ENCODE results near the gene MTFR2.

MTFR2 gene

DNA sequence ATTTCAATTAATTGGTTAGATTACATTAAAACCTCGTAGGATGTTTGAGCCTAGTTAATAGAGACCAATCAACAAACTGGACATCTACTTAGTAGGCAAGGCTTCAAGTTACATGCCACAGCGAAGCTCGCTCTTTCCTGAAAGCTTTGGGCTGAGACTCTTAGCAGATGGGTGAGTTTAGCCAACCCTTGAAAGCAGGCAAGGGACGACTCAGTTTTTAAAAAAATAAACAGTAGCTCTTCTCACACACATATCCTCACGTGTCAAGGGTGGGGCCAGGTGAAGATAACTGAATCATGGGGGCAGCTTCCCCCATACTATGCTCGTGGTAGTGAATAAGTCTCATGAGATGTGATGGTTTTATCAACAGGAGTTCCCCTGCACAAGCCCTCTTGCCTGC, 775 bp downstream of the MTFR2 start:
- peak overlapping the region; percentile 96 for H3K4me3 ChIP-seq (ENCODE audit: low read depth, low read length)
- ChIA-PET POLR2A (interaction anchor here (1.7 kb wide), 1 partner anchor 751 kb away, joined by 5 read pairs; no protein-coding TSS in a partner anchor), CTCF (interaction anchor here (0.9 kb wide), 1 partner anchor 23 kb away, joined by 3 read pairs; no protein-coding TSS in a partner anchor)
- no peak for DNase-seq (ENCODE audit: low read depth, low spot score)
- TF ChIP-seq, protein P1, sequence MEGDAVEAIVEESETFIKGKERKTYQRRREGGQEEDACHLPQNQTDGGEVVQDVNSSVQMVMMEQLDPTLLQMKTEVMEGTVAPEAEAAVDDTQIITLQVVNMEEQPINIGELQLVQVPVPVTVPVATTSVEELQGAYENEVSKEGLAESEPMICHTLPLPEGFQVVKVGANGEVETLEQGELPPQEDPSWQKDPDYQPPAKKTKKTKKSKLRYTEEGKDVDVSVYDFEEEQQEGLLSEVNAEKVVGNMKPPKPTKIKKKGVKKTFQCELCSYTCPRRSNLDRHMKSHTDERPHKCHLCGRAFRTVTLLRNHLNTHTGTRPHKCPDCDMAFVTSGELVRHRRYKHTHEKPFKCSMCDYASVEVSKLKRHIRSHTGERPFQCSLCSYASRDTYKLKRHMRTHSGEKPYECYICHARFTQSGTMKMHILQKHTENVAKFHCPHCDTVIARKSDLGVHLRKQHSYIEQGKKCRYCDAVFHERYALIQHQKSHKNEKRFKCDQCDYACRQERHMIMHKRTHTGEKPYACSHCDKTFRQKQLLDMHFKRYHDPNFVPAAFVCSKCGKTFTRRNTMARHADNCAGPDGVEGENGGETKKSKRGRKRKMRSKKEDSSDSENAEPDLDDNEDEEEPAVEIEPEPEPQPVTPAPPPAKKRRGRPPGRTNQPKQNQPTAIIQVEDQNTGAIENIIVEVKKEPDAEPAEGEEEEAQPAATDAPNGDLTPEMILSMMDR (IDR thresholded peaks at IDR 0.05; ENCODE audit: insufficient read depth, low read length, missing control alignments): no peak

DNA sequence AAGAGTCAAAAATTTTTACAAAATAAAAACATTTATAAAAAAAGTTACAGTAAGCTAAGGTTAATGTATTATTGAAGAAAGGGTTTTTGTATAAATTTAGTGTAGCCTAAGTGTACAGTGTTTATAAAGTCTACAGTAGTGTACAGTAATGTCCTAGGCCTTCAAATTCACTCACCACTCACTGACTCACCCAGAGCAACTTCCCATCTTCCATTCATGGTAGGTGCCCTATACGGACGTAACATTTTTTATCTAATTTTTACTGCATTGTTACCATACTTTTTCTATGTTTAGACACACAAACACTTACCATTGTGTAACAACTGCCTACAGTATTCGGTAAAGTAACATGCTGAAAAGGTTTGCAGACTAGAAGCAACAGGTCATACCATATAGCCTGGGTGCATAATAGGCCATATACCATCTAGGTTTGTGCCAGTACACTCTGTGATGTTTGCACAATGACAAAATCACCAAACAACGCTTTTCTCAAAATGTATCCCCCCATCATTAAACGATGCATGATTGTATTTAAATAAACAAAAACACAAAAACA, 6.0 kb downstream of the MTFR2 start:
- H3K4me3 ChIP-seq (ENCODE audit: low read depth, low read length): no peak overlapping the region
- POLR2A ChIA-PET: no interaction called here
- CTCF ChIA-PET: interaction anchor here (0.6 to 1.5 kb wide), 4 partner anchors 10 to 738 kb away, joined by 3 to 10 read pairs (median 4); no protein-coding TSS in a partner anchor
- DNase-seq (ENCODE audit: low read depth, low spot score): peak; percentile 46
- TF ChIP-seq, protein P1 (IDR thresholded peaks at IDR 0.05; ENCODE audit: insufficient read depth, low read length, missing control alignments): no peak

DNA sequence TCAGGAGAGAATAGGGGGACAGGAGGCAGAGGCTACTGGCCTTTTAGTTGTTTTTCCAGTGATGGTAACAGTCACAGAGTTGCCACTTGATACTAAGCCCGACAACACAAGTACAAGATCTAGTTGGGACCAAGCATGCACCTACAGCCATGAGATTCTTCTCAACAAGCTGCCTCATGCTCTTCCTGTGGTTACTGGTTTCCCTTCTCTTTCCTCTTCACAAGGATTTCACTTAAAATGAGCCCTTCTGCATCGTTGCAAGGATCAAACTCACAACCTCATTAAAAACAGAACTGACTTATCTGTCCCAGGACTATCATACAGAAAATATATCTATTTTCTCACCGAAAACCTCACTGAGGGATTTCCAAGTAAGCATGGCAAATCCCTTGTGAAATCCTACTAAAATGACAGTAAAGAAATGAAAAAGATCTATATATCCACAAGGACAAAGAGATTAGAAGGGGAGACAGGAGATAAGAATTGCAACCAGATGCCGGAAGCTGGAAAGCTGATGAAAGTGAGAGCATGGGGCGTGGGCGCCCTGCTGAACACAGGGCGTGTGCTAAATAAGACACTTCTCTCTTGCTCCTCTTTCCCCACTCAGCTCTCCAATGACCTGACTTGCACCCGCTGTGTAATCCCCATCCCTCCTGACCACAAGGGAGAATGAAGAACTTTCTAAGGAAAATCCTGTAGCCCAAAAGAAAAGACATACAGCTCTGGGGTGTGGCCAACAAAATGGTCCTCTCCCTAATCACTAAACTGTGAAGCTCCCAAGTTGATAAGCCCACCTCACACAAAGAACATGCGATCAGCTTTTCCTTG, 13.4 kb downstream of the MTFR2 start:
- ChIA-PET POLR2A (no interaction called here), CTCF (interaction anchor here (0.6 to 8.6 kb wide), 2 partner anchors 10 to 784 kb away, joined by 3 to 77 read pairs; no protein-coding TSS in a partner anchor)
- H3K4me3 ChIP-seq (ENCODE audit: low read depth, low read length): no peak overlapping the region
- no peak for DNase-seq (ENCODE audit: low read depth, low spot score)
- TF ChIP-seq, protein P1 (IDR thresholded peaks at IDR 0.05; ENCODE audit: insufficient read depth, low read length, missing control alignments): no peak

DNA sequence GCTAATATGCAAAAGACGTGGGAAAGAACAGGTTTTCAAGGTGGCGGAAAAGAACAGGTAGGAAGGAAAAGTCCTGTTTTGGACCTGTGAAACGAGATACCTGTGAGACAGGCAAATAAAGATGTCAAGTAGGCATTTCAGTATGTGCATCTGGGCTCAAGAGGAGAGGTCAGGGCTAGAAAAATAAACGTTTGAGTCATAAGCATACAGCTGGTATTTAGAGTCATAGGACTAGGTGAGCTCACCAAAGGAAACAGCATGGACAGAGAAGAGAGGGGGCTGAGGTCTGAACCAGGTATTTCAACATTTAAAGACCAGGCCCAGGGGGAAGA, 14.9 kb downstream of the MTFR2 start:
- no peak for DNase-seq (ENCODE audit: low read depth, low spot score)
- ChIA-PET POLR2A (interaction anchor here (0.7 kb wide), 1 partner anchor 737 kb away, joined by 3 read pairs; no protein-coding TSS in a partner anchor), CTCF (interaction anchor here (1.6 to 8.6 kb wide), 3 partner anchors 8 to 729 kb away, joined by 7 to 77 read pairs (median 10); no protein-coding TSS in a partner anchor)
- H3K4me3 ChIP-seq (ENCODE audit: low read depth, low read length): no peak overlapping the region
- TF ChIP-seq, protein P1 (IDR thresholded peaks at IDR 0.05; ENCODE audit: insufficient read depth, low read length, missing control alignments): no peak

DNA sequence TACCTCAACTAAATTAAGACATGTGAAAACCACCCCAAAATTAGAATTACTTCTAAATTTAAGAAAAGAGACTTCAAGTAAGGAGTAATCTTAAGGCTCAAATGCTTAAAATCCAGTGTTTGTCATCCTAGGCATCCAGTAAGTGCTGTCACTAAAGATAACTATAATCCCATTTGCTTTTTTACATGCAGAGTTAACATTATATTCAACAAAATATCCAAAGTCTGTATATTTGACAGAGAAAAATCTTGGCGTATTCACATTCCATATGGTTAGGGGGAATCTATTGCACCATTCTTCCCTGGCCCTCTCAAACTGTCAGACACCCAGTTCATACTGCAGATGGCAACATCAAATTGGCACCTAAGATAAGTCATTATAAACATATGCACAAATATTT, 17.4 kb downstream of the MTFR2 start:
- CTCF ChIA-PET: interaction anchor here (0.6 to 3.1 kb wide), 6 partner anchors 11 to 726 kb away, joined by 3 to 18 read pairs (median 4); no protein-coding TSS in a partner anchor
- TF ChIP-seq, protein P1 (IDR thresholded peaks at IDR 0.05; ENCODE audit: insufficient read depth, low read length, missing control alignments): no peak
- no peak overlapping the region for H3K4me3 ChIP-seq (ENCODE audit: low read depth, low read length)
- POLR2A ChIA-PET: no interaction called here
- DNase-seq (ENCODE audit: low read depth, low spot score): no peak

All from AG04449 (cell line).